OCI-LY3 (cell line): ENCODE data around the gene BHLHA15.

Source experiments
- CTCF ChIP-seq: fragments of 200-600, 300-600 bp; sonication (generic); IDR thresholded peaks from 2 replicates; pipeline ENCODE4 v1.5.1; 2014; ENCODE audit warnings: antibody characterized with exemption, low read length, low read depth
- EZH2phosphoT487 ChIP-seq: fragments of 200-600 bp; shearing (Covaris generic); IDR thresholded peaks from 2 replicates; pipeline ENCODE4 v1.6.1; 2018; ENCODE audit warnings: antibody characterized with exemption, mixed run types, low read depth

- TF ChIP-seq CTCF (no peak), EZH2phosphoT487 (no peak)
These were observed 39.5 kb downstream of the BHLHA15 start for GRCh38 chr7:98250789-98251188.
